ENCODE results near the gene CCDC172. TPM values are rescaled to one million over a fixed set of nuclear protein-coding genes. Genes with fewer than 3 reads are reported as not detected.

The CCDC172 gene
- total RNA-seq, 5 donors from 2014 or later (not counting 1 experiment from before 2014, with no cell fraction given) = not detected

DNA sequence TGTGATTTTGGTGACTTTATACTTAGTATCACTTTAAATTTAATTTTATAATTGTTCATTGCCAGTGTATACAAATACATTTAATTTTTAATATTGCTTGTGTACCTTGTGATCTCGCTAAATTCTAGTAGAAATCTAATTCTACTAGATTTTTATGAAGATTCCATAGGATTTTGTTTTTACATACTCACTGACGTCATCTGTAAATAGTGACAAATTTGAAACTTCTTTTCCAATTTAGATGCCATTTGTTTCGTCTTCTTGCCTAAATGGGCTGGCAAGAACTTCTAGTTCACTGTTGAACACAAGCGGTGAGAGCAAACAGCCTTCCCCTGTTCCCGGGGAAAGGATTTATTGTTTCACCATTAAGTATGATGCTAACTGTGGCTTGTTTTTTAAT is 86.1 kb downstream of the CCDC172 start:
- no peak for ATAC-seq (replicated peaks in 1 of 4)
- H3K4me1 ChIP-seq (ENCODE audit: control insufficient read depth in 1 of 2, extremely low read depth in 1 of 2, insufficient read depth in 2 of 2, low read length in 2 of 2) = no peaks in the 10 kb centered on the region
- Mint-ChIP-seq H3K4me1 (no peaks in the 10 kb centered on the region), H3K36me3 (no peaks in the 10 kb centered on the region), H3K27ac (no peak overlapping the region), H3K9me3 (peaks cover 0 to 4% (median 3%) of the 10 kb centered on the region in 3 donors), H3K27me3 (no peaks in the 10 kb centered on the region), H3K4me3 (no peak overlapping the region)
- no peak overlapping the region for H3K4me3 ChIP-seq (ENCODE audit: control insufficient read depth in 1 of 2, extremely low read depth in 1 of 2, low read length in 1 of 2)
- WGBS (ENCODE audit: insufficient coverage) = 56% methylated on average over 2 of the region's 5 CpGs
- ChIA-PET POLR2A (no interaction called here), CTCF (no interaction called here)
- no peak overlapping the region for H3K27ac ChIP-seq (ENCODE audit: low read length)
- no peak for DNase-seq
- no peaks in the 10 kb centered on the region for H3K27me3 ChIP-seq (replicated peaks in 1 of 2; ENCODE audit: control insufficient read depth in 2 of 2, extremely low read depth in 1 of 2, insufficient read depth in 2 of 2, low read length in 1 of 2)
- no peaks in the 10 kb centered on the region for H3K36me3 ChIP-seq (ENCODE audit: control insufficient read depth in 2 of 2, extremely low read depth in 1 of 2, insufficient read depth in 1 of 2, low read length in 1 of 2)
- no peaks in the 10 kb centered on the region for H3K9me3 ChIP-seq

DNA sequence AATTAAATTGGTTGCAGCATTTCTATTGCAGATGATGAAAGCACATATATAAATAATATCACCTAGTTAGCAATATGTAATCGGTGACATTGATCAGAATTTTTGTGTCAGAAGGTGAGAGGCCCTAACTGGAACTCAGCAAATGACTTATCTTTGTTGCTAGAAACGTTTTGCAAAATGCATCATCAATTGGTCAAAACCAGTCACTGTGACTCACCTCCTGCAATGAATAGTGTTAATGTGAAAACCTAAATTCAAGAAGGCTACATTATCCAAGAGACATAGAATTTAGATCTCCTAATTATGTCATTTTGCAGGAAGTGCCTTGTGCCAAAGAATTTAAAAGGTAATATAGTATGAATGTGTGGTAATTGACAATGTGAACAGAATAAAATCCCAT is 93.6 kb downstream of the CCDC172 start:
- H3K4me1 Mint-ChIP-seq = no peaks in the 10 kb centered on the region
- Histone ChIP-seq H3K9me3 (no peaks in the 10 kb centered on the region), H3K36me3 (ENCODE audit: control insufficient read depth in 2 of 2, extremely low read depth in 1 of 2, insufficient read depth in 1 of 2, low read length in 1 of 2) (no peaks in the 10 kb centered on the region), H3K27ac (ENCODE audit: low read length) (no peak overlapping the region), H3K4me3 (ENCODE audit: control insufficient read depth in 1 of 2, extremely low read depth in 1 of 2, low read length in 1 of 2) (no peak overlapping the region), H3K27me3 (replicated peaks in 1 of 2; ENCODE audit: control insufficient read depth in 2 of 2, extremely low read depth in 1 of 2, insufficient read depth in 2 of 2, low read length in 1 of 2) (no peaks in the 10 kb centered on the region), H3K4me1 (ENCODE audit: control insufficient read depth in 1 of 2, extremely low read depth in 1 of 2, insufficient read depth in 2 of 2, low read length in 2 of 2) (no peaks in the 10 kb centered on the region)
- H3K36me3 Mint-ChIP-seq = no peaks in the 10 kb centered on the region
- peaks cover 0 to 7% of the 10 kb centered on the region in 2 donors for H3K27me3 Mint-ChIP-seq
- WGBS (ENCODE audit: insufficient coverage) = no CpG with 5 or more reads among the region's 2 CpGs
- no peaks in the 10 kb centered on the region for H3K9me3 Mint-ChIP-seq
- ChIA-PET CTCF (no interaction called here), POLR2A (no interaction called here)
- no peak overlapping the region for H3K27ac Mint-ChIP-seq
- H3K4me3 Mint-ChIP-seq = no peak overlapping the region
- ATAC-seq (replicated peaks in 1 of 4) = no peak
- DNase-seq = no peak

DNA sequence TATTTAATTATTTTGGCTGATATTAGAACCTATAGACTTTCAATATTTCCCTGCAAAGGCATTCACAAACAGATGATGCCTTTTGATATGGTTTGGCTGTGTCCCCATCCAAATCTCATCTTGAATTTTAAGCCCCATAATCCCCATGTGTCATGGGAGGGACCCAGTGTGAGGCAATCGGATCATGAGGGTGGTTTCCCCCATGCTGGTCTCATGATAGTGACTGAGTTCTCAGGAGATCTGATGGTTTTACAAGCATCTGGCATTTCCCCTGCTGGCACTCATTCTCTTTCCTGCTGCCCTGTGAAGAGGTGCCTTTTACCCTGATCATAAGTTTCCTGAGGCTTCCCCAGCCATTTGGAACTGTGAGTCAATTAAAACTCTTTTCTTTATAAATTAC is 94.1 kb downstream of the CCDC172 start:
- no peak for DNase-seq
- no peaks in the 10 kb centered on the region for H3K36me3 Mint-ChIP-seq
- no peak overlapping the region for H3K27ac Mint-ChIP-seq
- Histone ChIP-seq H3K4me3 (ENCODE audit: control insufficient read depth in 1 of 2, extremely low read depth in 1 of 2, low read length in 1 of 2) (no peak overlapping the region), H3K4me1 (ENCODE audit: control insufficient read depth in 1 of 2, extremely low read depth in 1 of 2, insufficient read depth in 2 of 2, low read length in 2 of 2) (no peaks in the 10 kb centered on the region), H3K9me3 (no peaks in the 10 kb centered on the region), H3K36me3 (ENCODE audit: control insufficient read depth in 2 of 2, extremely low read depth in 1 of 2, insufficient read depth in 1 of 2, low read length in 1 of 2) (no peaks in the 10 kb centered on the region), H3K27me3 (replicated peaks in 1 of 2; ENCODE audit: control insufficient read depth in 2 of 2, extremely low read depth in 1 of 2, insufficient read depth in 2 of 2, low read length in 1 of 2) (no peaks in the 10 kb centered on the region), H3K27ac (ENCODE audit: low read length) (no peak overlapping the region)
- peaks cover 0 to 11% of the 10 kb centered on the region in 2 donors for H3K27me3 Mint-ChIP-seq
- no CpG with 5 or more reads among the region's 1 CpG for WGBS (ENCODE audit: insufficient coverage)
- no peak for ATAC-seq (replicated peaks in 1 of 4)
- POLR2A ChIA-PET = no interaction called here
- no peaks in the 10 kb centered on the region for H3K9me3 Mint-ChIP-seq
- CTCF ChIA-PET = no interaction called here
- no peak overlapping the region for H3K4me3 Mint-ChIP-seq
- H3K4me1 Mint-ChIP-seq = no peaks in the 10 kb centered on the region

DNA sequence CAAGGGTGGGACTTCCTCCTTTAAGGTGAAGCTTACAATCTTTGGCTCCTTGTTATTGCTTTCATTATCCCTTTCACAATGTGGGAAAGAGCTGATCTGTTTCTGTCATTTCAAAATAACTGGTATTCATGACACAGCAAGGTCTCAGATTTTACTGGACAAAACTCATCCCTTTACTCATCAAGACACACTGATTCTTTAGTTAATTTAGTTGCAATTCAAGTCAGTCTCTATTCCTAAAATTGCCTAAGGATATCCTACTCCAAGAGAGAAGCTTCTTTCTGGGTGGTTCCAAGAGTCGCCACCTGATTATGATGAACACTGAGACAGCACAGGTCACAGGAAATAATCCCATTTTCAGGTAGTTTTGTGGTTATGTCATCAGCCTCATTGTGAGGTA is 97.6 kb downstream of the CCDC172 start:
- no peak for DNase-seq
- ATAC-seq (replicated peaks in 1 of 4) = no peak
- POLR2A ChIA-PET = no interaction called here
- Mint-ChIP-seq H3K36me3 (no peaks in the 10 kb centered on the region), H3K4me1 (no peaks in the 10 kb centered on the region), H3K4me3 (no peak overlapping the region), H3K27ac (no peak overlapping the region), H3K27me3 (peaks cover 0 to 13% of the 10 kb centered on the region in 2 donors), H3K9me3 (no peaks in the 10 kb centered on the region)
- Histone ChIP-seq H3K27me3 (replicated peaks in 1 of 2; ENCODE audit: control insufficient read depth in 2 of 2, extremely low read depth in 1 of 2, insufficient read depth in 2 of 2, low read length in 1 of 2) (no peaks in the 10 kb centered on the region), H3K36me3 (ENCODE audit: control insufficient read depth in 2 of 2, extremely low read depth in 1 of 2, insufficient read depth in 1 of 2, low read length in 1 of 2) (no peaks in the 10 kb centered on the region), H3K4me1 (ENCODE audit: control insufficient read depth in 1 of 2, extremely low read depth in 1 of 2, insufficient read depth in 2 of 2, low read length in 2 of 2) (no peaks in the 10 kb centered on the region), H3K9me3 (no peaks in the 10 kb centered on the region), H3K27ac (ENCODE audit: low read length) (no peak overlapping the region), H3K4me3 (ENCODE audit: control insufficient read depth in 1 of 2, extremely low read depth in 1 of 2, low read length in 1 of 2) (no peak overlapping the region)
- CTCF ChIA-PET = no interaction called here
- WGBS (ENCODE audit: insufficient coverage) = 80% methylated on average over 1 of the region's 1 CpG

DNA sequence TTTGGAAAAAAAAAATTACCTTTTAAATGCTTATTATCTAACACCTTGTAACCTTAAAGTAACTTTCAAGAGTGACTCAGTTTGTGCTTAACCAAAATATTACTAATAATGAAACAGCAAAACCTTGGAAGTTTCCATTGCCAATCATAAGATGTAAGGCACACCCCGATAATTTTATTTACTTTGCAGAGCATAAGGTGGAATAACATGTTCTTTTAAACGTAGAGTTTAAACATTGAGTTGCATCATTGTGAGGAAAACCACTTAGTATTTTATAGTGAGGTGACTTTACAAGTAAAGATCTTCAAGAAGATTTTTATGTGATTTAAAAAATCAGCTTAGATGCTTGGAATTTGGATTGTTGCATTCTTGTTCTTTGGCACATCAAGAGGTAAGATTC is 103.4 kb downstream of the CCDC172 start, which contains the start of gene PNLIPRP3:
Gene PNLIPRP3 (plus strand): TSS at position 177 of the 400 bp plus-strand sequence. CDS start 166 bp downstream, at position 343.
- ATAC-seq (replicated peaks in 1 of 4) = no peak
- CTCF ChIA-PET = interaction anchor here in 1 of 2 donors (0.5 kb wide), 1 partner anchor 445 kb away, joined by 3 read pairs; no protein-coding TSS in a partner anchor
- H3K9me3 ChIP-seq = no peaks in the 10 kb centered on the region
- H3K4me3 ChIP-seq (ENCODE audit: control insufficient read depth in 1 of 2, extremely low read depth in 1 of 2, low read length in 1 of 2) = no peak within 1 kb of the TSS
- H3K4me3 Mint-ChIP-seq = no peak within 1 kb of the TSS
- 65% methylated on average over 2 of the region's 2 CpGs for WGBS (ENCODE audit: insufficient coverage)
- no peaks in the 10 kb centered on the region for H3K9me3 Mint-ChIP-seq
- peaks cover 0 to 2% of the 10 kb centered on the region in 2 experiments for H3K27me3 ChIP-seq (replicated peaks in 1 of 2; ENCODE audit: control insufficient read depth in 2 of 2, extremely low read depth in 1 of 2, insufficient read depth in 2 of 2, low read length in 1 of 2)
- POLR2A ChIA-PET = no interaction called here
- no peaks in the 10 kb centered on the region for H3K36me3 Mint-ChIP-seq
- peaks cover 0 to 5% of the 10 kb centered on the region in 2 experiments for H3K4me1 ChIP-seq (ENCODE audit: control insufficient read depth in 1 of 2, extremely low read depth in 1 of 2, insufficient read depth in 2 of 2, low read length in 2 of 2)
- no peaks in the 10 kb centered on the region for H3K36me3 ChIP-seq (ENCODE audit: control insufficient read depth in 2 of 2, extremely low read depth in 1 of 2, insufficient read depth in 1 of 2, low read length in 1 of 2)
- H3K27ac ChIP-seq (ENCODE audit: low read length) = no peak within 1 kb of the TSS
- H3K4me1 Mint-ChIP-seq = no peaks in the 10 kb centered on the region
- no peak within 1 kb of the TSS for H3K27ac Mint-ChIP-seq
- H3K27me3 Mint-ChIP-seq = peaks cover 0 to 10% of the 10 kb centered on the region in 2 donors
- no peak for DNase-seq

DNA sequence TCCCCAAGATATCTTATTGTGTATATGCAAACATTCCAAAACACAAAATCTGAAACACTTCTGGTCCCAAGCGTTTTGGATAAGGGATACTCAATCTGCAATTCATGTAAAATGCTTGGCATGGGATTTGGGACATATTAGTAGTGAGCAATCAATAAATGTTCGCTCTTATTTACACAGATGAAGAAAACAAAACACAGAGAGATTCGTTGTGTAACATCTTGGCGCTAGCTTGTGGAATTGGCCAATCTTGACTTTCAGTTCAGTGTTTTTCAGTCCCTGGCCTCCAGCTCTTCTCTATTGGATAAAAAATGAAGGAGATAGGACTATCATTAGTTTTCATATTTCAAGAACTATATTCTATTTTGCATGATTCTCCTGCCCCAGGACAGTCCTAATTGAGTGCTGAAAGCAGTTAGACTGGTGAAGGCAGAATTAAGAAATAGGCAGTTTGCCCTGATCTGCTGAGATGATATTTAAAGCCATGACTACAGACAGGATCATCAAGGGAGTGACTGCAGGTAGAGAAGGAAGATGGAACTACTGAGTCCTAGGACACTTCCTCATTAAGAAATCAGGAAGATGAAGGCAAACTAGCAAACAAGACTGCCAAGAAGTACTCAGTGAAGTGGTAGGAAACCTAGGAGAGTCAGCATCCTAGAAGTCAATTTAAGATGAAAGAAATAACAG is 105.2 kb downstream of the CCDC172 start:
- Mint-ChIP-seq H3K9me3 (peaks cover 0 to 4% (median 0%) of the 10 kb centered on the region in 3 donors), H3K4me3 (no peak overlapping the region), H3K36me3 (no peaks in the 10 kb centered on the region), H3K27me3 (peaks cover 0 to 5% of the 10 kb centered on the region in 2 donors), H3K4me1 (no peaks in the 10 kb centered on the region), H3K27ac (no peak overlapping the region)
- DNase-seq (no peak), ATAC-seq (replicated peaks in 1 of 4) (no peak)
- Histone ChIP-seq H3K4me1 (ENCODE audit: control insufficient read depth in 1 of 2, extremely low read depth in 1 of 2, insufficient read depth in 2 of 2, low read length in 2 of 2) (peaks cover 0 to 5% of the 10 kb centered on the region in 2 experiments), H3K36me3 (ENCODE audit: control insufficient read depth in 2 of 2, extremely low read depth in 1 of 2, insufficient read depth in 1 of 2, low read length in 1 of 2) (no peaks in the 10 kb centered on the region), H3K27me3 (replicated peaks in 1 of 2; ENCODE audit: control insufficient read depth in 2 of 2, extremely low read depth in 1 of 2, insufficient read depth in 2 of 2, low read length in 1 of 2) (peaks cover 0 to 2% of the 10 kb centered on the region in 2 experiments), H3K4me3 (ENCODE audit: control insufficient read depth in 1 of 2, extremely low read depth in 1 of 2, low read length in 1 of 2) (no peak overlapping the region), H3K27ac (ENCODE audit: low read length) (no peak overlapping the region), H3K9me3 (no peaks in the 10 kb centered on the region)
- 100% methylated on average over 1 of the region's 4 CpGs for WGBS (ENCODE audit: insufficient coverage)
- CTCF ChIA-PET = no interaction called here
- POLR2A ChIA-PET = no interaction called here
